ENCODE data around the gene ILDR2. TPM values are rescaled to one million over a fixed set of nuclear protein-coding genes. Genes with fewer than 3 reads are reported as not detected.

Gene ILDR2
- total RNA-seq, 1 donor = 0.36 TPM

GRCh38 chr1:166914111-166914510 lies 61.2 kb downstream of the ILDR2 start:
- Histone ChIP-seq H3K4me3 (ENCODE audit: insufficient read depth, low read length) (no peak overlapping the region), H3K27ac (ENCODE audit: low read depth, low read length) (no peak overlapping the region), H3K9me3 (ENCODE audit: low read depth, low read length) (no peaks in the 10 kb centered on the region), H4K20me1 (ENCODE audit: insufficient read depth, low read length) (no peaks in the 10 kb centered on the region), H3K36me3 (ENCODE audit: insufficient read depth, low read length) (no peaks in the 10 kb centered on the region), H3K79me2 (ENCODE audit: insufficient read depth, low read length) (no peaks in the 10 kb centered on the region), H2AFZ (ENCODE audit: low read length) (no peak overlapping the region), H3K4me1 (ENCODE audit: insufficient read depth, low read length) (no peaks in the 10 kb centered on the region), H3K27me3 (ENCODE audit: insufficient read depth, low read length) (peaks cover 28% of the 10 kb centered on the region), H3K4me2 (ENCODE audit: insufficient read depth, low read length) (no peak overlapping the region)
- DNase-seq (ENCODE audit: insufficient read length, low spot score, missing footprints) = no peak
- no peak for TF ChIP-seq CTCF (IDR thresholded peaks at IDR 0.05; ENCODE audit: extremely low read depth, low read depth, low read length)

- H4K20me1 ChIP-seq (ENCODE audit: insufficient read depth, low read length) = no peaks in the 10 kb centered on the region
- no peaks in the 10 kb centered on the region for H3K36me3 ChIP-seq (ENCODE audit: insufficient read depth, low read length)
- no peaks in the 10 kb centered on the region for H3K79me2 ChIP-seq (ENCODE audit: insufficient read depth, low read length)
- H3K27me3 ChIP-seq (ENCODE audit: insufficient read depth, low read length) = peaks cover 14% of the 10 kb centered on the region
- H3K4me1 ChIP-seq (ENCODE audit: insufficient read depth, low read length) = no peaks in the 10 kb centered on the region
- no peak overlapping the region for H2AFZ ChIP-seq (ENCODE audit: low read length)
- no peak for DNase-seq (ENCODE audit: insufficient read length, low spot score, missing footprints)
- H3K4me2 ChIP-seq (ENCODE audit: insufficient read depth, low read length) = no peak overlapping the region
- TF ChIP-seq CTCF (IDR thresholded peaks at IDR 0.05; ENCODE audit: extremely low read depth, low read depth, low read length) = no peak
- H3K4me3 ChIP-seq (ENCODE audit: insufficient read depth, low read length) = no peak overlapping the region
- H3K27ac ChIP-seq (ENCODE audit: low read depth, low read length) = no peak overlapping the region
- no peaks in the 10 kb centered on the region for H3K9me3 ChIP-seq (ENCODE audit: low read depth, low read length)
Measured at GRCh38 chr1:166911624-166912023, 63.7 kb downstream of the ILDR2 start.

- no peak overlapping the region for H3K4me2 ChIP-seq (ENCODE audit: insufficient read depth, low read length)
- H3K4me1 ChIP-seq (ENCODE audit: insufficient read depth, low read length) = peaks cover 8% of the 10 kb centered on the region
- peaks cover 14% of the 10 kb centered on the region for H3K27me3 ChIP-seq (ENCODE audit: insufficient read depth, low read length)
- no peaks in the 10 kb centered on the region for H4K20me1 ChIP-seq (ENCODE audit: insufficient read depth, low read length)
- no peak overlapping the region for H3K27ac ChIP-seq (ENCODE audit: low read depth, low read length)
- DNase-seq (ENCODE audit: insufficient read length, low spot score, missing footprints) = peak; percentile 91
- peak; percentile 61 for TF ChIP-seq CTCF (IDR thresholded peaks at IDR 0.05; ENCODE audit: extremely low read depth, low read depth, low read length)
- no peaks in the 10 kb centered on the region for H3K9me3 ChIP-seq (ENCODE audit: low read depth, low read length)
- no peaks in the 10 kb centered on the region for H3K79me2 ChIP-seq (ENCODE audit: insufficient read depth, low read length)
- no peak overlapping the region for H3K4me3 ChIP-seq (ENCODE audit: insufficient read depth, low read length)
- H2AFZ ChIP-seq (ENCODE audit: low read length) = no peak overlapping the region
- no peaks in the 10 kb centered on the region for H3K36me3 ChIP-seq (ENCODE audit: insufficient read depth, low read length)
Measured at GRCh38 chr1:166910396-166910994, 64.8 kb downstream of the ILDR2 start.

- Histone ChIP-seq H3K4me3 (ENCODE audit: insufficient read depth, low read length) (no peak overlapping the region), H3K9me3 (ENCODE audit: low read depth, low read length) (no peaks in the 10 kb centered on the region), H3K27ac (ENCODE audit: low read depth, low read length) (no peak overlapping the region), H3K4me1 (ENCODE audit: insufficient read depth, low read length) (peaks cover 12% of the 10 kb centered on the region), H2AFZ (ENCODE audit: low read length) (no peak overlapping the region), H4K20me1 (ENCODE audit: insufficient read depth, low read length) (no peaks in the 10 kb centered on the region), H3K4me2 (ENCODE audit: insufficient read depth, low read length) (no peak overlapping the region), H3K79me2 (ENCODE audit: insufficient read depth, low read length) (no peaks in the 10 kb centered on the region), H3K27me3 (ENCODE audit: insufficient read depth, low read length) (peaks cover 10% of the 10 kb centered on the region), H3K36me3 (ENCODE audit: insufficient read depth, low read length) (no peaks in the 10 kb centered on the region)
- TF ChIP-seq CTCF (IDR thresholded peaks at IDR 0.05; ENCODE audit: extremely low read depth, low read depth, low read length) = no peak
- no peak for DNase-seq (ENCODE audit: insufficient read length, low spot score, missing footprints)
Measured at GRCh38 chr1:166908942-166909341, 66.4 kb downstream of the ILDR2 start.
